GM18951 (cell line): Measurements from ENCODE around the gene GLE1.

Experiments
- POLR2A ChIP-seq: IDR thresholded peaks from 4 replicates; pipeline ENCODE4 v1.6.1; 2011; ENCODE audit warnings: mild to moderate bottlenecking; ENCODE audit not compliant: insufficient read length, insufficient read depth; ENCODE audit errors: extremely low read depth
- in situ Hi-C: fragments of 300-500 bp; cut with MboI; formaldehyde crosslinking; loops from one replicate; pipeline ENCODE4 v1.12.0; 2022; ENCODE audit warnings: low sequenced_read_pairs, mixed read lengths, inconsistent platforms; ENCODE audit not compliant: unreplicated experiment

The GLE1 gene, protein sequence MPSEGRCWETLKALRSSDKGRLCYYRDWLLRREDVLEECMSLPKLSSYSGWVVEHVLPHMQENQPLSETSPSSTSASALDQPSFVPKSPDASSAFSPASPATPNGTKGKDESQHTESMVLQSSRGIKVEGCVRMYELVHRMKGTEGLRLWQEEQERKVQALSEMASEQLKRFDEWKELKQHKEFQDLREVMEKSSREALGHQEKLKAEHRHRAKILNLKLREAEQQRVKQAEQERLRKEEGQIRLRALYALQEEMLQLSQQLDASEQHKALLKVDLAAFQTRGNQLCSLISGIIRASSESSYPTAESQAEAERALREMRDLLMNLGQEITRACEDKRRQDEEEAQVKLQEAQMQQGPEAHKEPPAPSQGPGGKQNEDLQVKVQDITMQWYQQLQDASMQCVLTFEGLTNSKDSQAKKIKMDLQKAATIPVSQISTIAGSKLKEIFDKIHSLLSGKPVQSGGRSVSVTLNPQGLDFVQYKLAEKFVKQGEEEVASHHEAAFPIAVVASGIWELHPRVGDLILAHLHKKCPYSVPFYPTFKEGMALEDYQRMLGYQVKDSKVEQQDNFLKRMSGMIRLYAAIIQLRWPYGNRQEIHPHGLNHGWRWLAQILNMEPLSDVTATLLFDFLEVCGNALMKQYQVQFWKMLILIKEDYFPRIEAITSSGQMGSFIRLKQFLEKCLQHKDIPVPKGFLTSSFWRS

DNA sequence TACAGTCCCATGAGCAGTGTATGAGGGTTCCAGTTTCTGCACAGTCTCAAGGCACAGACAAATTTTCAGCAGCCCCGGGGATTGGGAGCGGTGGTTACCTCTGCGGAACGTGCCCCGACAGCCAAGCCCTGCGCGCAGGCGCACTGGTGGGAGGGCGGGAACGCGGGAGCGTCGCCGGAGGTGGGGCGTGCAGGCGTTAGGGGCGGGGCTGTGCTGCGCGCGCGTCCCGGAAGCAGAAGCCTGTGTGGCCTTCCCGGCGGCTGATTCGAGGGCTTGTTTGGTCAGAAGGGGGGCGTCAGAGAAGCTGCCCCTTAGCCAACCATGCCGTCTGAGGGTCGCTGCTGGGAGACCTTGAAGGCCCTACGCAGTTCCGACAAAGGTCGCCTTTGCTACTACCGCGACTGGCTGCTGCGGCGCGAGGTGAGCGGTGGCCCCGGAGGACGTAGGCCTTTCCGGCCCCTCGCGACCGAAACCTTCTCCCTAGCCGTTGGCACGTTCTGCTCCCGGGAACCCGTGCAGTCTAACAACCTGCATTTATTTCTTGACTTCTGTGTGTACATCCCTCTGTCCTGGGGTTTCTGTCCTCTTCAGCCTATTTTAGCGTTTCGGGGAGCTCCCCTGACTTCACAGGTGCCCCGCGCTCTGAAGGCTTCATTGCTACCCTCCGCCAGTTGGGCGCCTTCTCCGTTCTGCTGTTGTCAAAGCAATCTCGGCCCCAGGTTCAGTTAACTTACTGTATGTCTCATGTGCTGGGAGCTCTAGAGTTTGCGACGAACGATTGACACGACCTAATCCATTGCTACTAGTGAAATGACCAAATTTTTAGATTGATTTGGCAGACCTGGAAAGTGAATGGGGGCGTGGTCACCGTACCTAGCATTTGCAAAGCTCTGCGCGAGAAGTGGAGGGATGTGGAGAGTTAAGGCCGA lies at the start of gene GLE1:
Gene GLE1, plus strand, starts transcription at position 235 of the 929 bp plus-strand sequence. Its CDS starts 87 bp downstream, at position 322.
- peak; percentile 89 for TF ChIP-seq POLR2A
- in situ Hi-C loops: no loop called here

DNA sequence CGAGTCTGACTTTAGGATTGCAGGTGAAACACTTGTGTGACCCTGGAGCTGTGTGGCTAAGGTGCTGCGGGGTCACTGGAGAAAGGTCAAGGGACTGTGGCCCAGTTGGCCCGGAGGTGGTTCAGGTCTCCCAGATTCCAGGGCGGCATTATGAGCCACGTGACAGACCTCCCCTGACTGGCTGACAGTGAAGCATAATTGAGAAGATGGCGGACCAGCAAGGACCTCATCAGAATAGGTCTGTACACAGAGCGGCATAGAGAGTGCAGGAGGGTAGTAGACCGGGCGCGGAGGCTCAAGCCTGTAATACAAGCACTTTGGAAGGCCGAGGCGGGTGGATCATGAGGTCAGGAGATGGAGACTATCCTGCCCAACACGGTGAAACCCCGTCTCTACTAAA lies 49.5 kb upstream of the GLE1 start:
- TF ChIP-seq POLR2A: no peak
- in situ Hi-C loops: no loop called here

DNA sequence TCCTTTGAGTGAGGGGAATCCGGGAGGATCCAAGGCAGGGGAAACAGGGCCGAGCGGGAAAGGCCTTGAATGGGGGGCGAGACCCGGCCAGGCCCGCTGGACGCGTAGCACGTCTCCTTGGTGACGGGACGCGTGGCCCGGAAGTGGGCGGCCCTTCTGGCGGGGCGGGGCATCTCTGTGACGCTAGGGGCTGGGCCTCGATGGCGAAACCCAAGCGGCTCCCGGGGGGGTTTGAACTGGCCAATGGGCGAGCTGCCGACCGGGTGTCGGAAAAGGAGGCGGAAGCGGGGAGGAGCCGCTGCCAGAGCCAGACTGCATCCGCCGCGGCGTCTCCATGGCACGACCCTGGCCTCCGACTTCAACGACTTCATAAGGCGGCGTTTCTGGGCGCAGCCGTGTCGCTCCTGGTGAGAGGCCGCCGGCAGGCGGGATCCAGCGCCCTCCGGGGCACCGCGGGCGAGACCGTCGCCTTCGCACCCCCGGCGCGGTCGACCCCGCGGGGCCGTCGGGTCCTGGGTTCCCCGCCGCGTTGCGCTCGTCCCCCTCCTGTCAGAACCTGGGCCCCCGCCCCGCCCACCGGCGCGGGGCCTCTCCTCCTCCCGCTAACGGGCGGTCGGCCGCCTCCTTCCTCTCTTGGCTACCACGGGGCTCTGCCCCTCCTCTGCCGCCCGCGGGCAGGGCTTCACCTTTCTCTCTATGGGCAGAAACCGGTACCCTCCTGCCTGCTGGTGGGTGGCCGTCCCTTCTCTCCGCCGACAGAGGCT lies 48.5 kb upstream of the GLE1 start, which contains the start of gene ODF2:
Gene ODF2, plus strand, starts transcription at position 158 of the 764 bp plus-strand sequence. Its CDS starts 86 bp downstream, at position 244.
- in situ Hi-C loops: no loop called here
- peak; percentile 88 for TF ChIP-seq POLR2A

DNA sequence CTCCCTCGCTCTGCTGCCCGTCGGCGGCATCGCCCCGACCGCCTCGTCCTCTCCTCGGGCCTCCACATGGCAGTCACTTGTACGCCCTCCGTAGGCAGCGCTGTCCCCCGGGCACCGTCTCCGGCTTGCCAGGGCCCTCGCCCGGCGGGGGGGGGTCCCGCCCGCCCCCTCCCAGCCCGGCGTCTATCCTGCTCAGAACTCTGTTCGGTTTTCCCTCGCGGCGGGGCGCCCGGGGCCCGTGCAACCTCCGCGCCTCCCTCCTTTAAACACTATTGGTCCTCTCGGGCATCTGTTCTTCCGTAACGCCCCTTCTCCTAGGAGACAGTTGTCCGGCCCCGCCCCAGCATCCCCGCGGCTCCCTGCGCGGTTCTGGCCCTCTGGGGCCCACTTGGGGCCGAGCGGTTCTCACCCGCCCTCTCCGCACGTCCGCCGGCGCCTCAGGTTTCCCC lies 47.9 kb upstream of the GLE1 start:
- no peak for TF ChIP-seq POLR2A

DNA sequence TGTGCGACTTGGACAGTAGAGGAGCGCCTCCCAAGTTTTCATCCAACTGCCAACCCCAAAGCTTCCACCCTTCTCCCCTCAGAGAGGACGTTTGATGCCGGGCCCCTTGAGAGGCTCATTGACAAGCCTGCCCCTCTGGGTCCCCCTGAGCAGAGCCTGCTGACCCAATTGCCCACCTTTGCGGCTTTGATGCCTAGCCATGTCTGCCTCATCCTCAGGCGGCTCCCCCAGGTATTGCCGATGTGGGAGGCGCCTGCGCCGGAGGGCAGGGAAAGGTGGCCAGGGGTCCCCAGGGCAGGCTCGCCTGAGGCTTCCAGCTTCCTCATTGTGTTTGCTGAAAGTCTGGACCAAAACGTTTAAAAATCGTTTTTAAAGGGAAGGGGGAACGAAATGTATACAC lies 47.3 kb upstream of the GLE1 start:
- in situ Hi-C loops: no loop called here
- no peak for TF ChIP-seq POLR2A

More for the DNA sequence above, 47.9 kb upstream of the GLE1 start:
- in situ Hi-C loops: no loop called here

DNA sequence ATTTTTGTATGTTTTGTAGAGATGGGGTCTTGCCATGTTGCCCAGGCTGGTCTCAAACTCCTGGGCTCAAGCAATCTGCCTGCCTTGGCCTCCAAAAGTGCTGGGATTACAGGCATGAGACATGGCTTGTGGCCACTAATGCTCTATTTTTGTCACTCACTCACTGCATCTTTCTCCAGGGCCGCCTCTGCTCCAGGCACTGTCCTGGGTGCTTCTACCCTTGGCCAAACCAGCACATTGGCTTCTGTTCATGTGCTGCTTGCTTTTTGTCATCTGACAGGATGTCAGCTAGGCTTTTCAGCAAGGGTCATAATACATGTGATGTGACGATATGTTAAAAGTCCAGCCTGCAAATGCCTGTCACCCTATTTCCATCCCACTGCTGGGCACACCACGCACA lies 45.5 kb upstream of the GLE1 start:
- in situ Hi-C loops: no loop called here
- no peak for TF ChIP-seq POLR2A

DNA sequence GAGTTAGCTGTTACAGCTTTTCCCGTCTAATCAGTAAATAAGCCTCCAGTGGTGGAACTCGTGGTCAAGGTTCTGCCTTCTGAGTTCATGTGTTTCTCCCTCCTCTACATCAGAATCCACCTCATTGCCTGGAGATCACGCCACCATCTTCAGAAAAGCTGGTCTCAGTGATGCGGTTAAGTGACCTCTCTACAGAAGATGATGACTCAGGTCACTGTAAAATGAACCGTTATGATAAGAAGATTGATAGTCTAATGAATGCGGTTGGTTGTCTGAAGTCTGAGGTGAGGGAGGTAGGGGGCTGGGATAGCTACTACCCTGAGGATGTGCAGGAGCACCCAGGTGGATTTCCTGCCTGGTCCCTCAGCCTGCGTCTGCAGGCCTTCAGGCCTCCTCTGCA lies 35.4 kb upstream of the GLE1 start:
- no peak for TF ChIP-seq POLR2A
- in situ Hi-C loops: no loop called here

DNA sequence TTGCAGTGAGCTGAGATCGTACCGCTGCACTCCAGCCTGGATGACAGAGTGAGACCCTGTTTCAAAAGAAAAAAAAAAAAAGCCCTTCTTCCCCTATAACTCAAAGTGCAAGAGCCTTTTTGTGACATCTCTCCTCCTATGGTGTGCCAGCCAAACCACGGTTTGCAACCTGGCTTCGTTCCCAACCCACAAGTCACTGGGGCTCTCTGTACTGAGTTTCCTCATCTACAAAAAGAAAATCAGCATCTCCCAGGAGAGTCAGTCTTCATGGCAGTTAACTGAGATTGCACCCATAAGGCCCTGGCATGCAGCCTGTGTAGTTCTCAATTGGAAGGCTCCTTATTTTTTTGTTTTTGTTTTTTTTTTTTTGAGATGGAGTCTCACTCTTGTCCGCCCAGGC lies 34.0 kb upstream of the GLE1 start:
- no peak for TF ChIP-seq POLR2A
- in situ Hi-C loops: no loop called here

DNA sequence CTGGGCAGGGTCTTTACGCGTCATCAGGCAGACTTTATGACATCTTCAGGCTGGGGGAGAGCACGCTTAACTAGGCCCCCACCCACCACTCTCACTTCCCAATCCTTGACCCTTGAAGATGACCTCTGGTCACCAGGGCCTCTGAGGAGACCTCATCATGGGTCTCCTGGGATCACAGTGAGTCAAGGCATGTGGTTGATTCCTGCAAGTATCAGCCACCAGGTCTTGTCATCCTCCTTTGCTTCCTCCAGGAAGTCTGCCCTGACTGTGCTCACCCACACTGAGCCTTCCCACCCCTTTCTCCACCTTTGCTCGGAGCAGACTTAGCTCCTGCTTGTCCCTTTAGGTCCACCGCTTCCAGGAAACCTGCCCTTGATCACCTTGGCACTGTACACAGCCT lies 31.4 kb upstream of the GLE1 start:
- TF ChIP-seq POLR2A: no peak
- in situ Hi-C loops: no loop called here

DNA sequence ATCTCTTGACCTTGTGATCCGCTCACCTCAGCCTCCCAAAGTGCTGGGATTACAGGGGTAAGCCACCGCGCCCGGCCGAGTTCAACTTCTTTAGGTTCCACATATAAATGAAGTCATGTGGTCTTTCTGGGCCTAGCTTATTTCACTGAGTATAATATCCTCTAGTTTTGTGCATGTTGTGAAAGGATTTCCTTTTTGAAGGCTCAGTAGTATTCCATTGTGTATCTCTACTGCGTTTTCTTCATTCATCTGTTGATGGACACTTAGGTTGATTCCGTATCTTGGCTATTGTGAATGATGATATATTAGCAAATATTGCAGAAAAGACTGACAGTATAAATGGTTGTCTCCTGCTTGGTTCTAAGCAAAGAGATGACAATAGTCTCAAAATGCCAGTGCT lies 28.7 kb upstream of the GLE1 start:
- TF ChIP-seq POLR2A: no peak
- in situ Hi-C loops: no loop called here

DNA sequence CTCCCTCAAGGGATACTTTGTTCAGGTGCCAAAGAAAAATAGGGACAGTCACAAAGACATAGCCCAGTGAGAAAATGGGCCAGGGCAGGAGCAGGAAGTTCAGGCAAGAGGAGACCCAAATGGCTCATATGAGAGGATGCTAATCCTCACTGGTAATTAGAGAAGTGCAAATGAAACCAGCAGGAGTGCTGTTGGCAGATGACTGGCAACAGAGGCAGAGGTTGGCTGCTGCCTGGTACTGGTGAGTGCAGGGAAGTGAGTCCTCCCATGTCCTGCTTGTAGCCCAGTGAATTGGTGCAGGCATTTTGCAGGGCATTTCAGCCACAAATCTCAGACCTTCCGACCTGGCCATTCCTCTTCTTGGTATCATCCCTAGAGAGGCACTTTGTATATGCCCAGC lies 25.3 kb upstream of the GLE1 start:
- in situ Hi-C loops: no loop called here
- no peak for TF ChIP-seq POLR2A

DNA sequence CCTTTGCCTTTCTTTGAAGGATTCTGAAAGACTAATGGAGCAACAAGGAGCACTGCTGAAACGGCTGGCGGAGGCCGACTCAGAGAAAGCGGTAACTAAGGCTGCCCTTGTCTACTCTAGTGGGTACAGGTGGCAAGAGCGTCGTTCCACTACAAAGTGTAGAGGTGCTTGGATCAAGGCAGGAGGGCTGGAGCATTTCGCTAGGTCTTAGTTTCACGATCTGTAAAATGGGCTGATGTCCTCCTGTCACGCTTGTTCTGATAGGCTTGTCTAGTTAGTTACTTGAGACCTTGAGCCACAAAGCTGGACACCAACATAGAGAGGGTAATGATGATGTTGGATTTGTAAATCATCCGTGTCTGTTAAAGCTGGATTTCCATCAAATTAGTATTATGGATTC lies 23.0 kb upstream of the GLE1 start:
- in situ Hi-C loops: no loop called here
- TF ChIP-seq POLR2A: no peak
